COLO668 (cell line): ENCODE data around the gene ZBTB7C.

Experiments
- DNase-seq: peaks from one replicate; lab custom pipeline; 2025; ENCODE audit not compliant: unreplicated experiment; lab: John Stamatoyannopoulos, UW

ZBTB7C gene

DNA sequence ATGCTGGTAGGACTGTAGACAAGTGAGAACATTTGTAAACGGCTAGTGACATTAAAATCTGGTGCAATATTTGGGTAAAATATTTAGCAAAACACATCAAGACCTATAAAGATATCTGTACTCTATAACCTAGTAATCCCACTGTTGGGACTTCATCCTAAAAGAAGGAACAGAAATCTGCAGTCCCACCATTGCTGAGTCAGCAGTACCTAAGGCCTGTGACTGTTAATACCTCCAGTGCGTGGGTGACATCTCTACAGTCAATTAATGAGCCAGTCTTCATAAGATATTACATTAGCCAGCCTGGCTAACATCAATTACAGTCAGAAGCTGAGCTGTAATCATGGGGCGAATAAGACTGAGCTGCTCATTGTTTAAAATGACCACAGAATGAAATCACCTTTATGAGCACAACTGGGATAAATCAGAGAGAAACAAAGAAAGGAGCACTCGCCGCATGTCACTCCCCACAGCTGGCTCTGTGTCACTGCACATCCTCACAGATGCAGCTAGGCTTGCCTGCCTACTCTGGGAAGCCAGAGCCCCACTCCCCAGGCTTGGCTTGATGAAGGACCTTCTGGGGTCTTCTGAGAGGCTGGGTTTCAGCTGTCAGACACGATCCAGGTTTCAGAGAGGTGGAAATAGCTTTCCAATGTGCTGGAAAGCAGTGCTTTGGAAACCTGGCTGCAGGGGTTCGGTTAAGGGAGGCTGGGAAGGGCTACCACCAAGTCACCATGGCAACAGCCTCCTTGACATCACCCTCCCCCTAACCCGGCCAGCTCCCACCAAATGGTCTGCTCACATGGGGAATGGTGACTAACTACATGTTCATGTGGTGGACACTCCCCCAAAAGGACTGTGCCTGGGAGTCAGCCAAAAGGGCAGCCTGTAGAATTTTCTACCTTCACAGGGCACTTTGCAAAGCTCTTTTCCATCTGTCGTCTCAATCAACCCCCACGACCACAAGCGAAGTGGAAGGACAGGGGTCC lies 145.0 kb downstream of the ZBTB7C start:
- DNase-seq = no peak

DNA sequence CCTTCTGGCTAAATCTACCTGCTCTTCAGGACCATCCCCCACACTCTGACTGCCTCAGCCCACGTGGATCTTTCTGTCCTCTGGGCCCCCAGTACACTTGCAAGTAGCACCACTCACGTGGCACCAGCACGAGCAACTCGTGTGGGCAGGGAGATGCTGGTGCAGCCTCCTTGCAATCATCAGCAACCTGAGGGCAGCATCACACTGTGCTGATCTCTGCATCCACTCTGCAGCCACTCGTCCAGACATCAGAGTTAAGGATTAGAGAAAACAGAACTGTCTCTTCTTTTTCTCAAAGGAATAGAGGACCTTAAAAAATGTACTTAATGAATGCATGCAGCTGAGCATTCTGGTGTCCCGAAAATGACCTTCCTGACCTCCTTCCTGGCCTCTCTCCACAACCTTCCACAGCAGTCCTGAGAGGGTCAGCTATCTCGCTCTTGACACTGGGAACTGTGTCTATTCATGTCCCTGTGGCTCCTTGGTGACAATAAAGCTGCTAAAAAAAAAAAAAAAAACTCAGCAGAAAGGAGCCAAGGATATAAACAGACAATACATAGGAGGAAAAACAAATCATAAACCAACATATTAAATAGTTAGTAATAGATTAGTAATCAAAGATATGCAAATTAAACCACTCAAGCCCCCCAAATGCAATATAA lies 145.9 kb downstream of the ZBTB7C start:
- DNase-seq = no peak

DNA sequence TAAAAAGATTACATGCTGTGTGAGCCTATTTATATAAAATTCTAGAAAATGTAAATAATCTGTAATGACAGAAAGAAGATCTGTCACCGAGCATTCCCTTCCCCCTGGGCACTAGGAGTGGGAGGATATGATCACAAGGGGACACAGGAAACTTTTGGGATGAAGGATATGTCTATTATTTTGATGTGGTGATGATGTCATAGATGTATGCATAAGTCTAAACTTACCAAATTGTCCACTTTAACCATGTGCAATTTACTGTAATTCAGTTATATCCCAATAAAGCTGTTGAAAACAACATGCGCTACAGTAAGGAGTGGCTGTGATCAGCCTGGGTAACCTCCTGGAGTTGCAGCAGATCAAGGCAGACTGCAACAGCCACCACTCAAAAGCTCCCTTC lies 148.9 kb downstream of the ZBTB7C start:
- DNase-seq = no peak

DNA sequence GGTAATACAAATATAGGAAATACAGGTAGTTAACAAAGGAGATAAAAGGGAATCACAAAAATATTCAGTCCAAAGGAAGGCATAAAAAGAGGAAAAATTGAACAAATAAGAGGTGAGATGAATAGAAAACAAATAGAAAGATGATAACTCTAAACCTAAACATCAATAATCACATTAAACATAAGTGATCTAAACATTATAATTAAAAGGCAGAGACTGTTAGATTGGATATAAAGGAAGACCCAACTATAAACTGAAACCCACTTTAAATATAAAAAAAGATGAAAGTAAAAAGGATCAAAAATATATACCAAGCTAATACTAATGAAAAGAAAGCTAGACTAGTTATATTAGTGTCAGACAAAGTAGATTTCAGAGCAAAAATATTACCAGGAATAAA lies 152.3 kb downstream of the ZBTB7C start:
- DNase-seq = no peak

DNA sequence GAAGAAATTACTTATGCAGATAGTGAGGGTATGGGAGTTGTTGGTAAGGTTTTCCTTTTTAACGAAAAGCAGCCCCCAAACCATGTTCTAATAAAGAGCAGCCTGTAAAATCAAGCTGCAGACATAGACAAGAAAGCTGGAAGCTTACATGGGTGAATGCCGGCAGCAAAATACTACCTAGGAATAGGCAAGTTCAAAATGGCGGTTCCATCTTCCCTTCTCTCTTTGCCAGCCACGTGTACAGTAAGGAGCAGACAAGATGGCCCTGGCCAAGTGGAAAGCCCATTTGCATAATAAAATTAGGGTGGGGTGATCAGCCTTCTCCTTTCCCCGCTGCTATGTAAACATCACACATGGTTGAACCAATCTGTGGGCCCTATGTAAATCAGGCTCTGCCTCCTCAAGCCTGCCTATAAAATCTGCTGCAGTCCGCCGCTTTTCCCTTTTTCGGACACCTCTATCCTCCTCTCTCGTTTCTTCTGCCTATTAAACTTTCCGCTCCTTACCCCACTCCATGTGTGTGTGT lies 155.0 kb downstream of the ZBTB7C start:
- no peak for DNase-seq

DNA sequence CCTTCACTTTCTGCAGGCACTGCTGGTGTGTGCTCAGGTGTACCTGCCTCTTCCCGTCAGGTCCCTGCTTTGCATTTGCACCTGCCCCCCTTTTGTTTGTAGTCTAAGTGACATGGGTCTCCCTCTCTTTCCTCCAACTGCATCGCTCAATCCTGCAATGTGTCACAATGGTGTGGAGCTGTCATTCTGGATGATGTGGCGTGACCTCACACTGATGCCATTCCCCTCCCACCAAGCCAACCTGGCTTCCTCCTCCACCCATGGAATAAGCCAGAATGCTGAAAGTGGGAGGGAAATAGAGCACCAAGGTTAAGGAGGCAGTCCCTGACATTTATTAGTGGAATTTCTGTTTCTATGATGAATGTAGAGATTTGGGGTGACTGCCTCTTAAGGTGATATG lies 156.7 kb downstream of the ZBTB7C start:
- peak; percentile 37 for DNase-seq

DNA sequence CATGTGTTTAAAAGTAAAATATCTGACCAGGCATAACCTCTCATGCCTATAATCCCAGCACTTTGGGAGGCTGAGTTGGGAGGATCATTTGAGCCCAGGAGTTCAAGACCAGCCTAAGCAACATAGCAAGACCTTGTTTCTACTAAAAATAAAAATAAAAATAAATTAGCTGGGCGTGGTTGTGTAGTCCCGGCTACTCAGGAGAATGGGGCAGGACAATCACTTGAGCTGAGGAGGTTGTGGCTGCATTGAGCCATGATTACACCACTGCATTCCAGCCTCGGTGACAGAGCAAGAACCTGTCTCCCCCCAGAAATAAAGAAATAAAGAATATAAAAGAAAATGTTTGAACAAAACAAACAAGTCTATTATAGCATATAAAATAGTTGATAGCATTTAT lies 158.3 kb downstream of the ZBTB7C start:
- DNase-seq = no peak

DNA sequence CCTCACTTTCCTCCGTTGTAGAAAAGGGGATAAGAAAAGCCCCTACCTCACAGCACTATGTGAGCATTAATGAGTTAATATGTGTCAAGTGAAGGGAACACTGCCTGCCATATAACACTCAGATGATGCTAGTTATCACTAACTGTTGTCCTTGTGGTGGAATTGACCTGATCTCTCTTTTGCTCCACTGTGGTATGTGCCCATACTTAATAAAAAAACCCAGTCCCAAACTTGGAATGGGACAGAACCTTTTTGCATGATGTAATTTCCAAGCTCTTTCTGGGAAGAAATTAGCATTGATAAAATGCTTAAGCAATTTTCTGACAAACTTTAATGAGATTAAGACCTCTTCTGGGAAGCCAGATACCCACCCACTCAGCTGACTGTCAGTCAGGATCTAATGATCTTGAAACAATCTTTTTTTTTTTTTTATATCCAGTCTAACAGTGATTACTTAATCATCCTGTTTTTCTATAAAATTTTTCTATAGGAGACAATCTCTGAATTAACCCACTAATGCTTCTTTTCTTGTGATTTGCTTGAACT lies 158.7 kb downstream of the ZBTB7C start:
- DNase-seq = no peak

DNA sequence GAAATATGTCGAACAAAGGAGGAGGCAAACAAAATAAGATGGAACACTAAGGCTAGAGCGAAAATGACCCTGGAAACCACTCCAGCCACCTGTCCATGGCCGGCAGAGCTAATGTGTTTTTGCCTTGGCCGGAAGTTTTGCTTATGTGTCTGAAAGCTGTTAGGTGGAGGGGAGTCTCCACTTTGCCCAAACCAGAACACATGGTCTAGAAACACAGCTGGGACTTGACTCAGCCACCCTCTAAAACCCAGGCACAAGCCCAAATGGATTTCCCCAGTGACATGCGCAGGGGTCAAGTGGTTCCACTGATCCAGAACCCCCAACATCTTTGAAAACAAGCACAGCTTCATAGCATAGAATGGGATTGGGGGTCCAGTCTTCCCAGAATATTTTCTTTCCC lies 159.3 kb downstream of the ZBTB7C start:
- no peak for DNase-seq

DNA sequence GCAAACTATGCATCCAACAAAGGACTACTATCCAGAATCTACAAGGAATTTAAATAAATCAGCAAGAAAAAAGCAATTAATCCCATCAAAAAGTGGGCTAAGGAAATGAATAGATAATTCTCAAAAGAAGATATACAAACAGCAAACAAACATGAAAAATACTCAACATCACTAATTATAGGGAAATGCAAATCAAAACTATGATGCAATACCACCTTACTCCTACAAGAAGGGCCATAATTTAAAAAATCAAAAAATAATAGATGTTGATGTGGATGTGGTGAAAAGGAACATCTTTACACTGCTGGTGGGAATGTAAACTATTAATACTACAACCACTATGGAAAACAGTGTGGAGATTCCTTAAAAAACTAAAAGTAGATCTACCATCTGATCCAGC lies 164.7 kb downstream of the ZBTB7C start:
- DNase-seq = no peak

DNA sequence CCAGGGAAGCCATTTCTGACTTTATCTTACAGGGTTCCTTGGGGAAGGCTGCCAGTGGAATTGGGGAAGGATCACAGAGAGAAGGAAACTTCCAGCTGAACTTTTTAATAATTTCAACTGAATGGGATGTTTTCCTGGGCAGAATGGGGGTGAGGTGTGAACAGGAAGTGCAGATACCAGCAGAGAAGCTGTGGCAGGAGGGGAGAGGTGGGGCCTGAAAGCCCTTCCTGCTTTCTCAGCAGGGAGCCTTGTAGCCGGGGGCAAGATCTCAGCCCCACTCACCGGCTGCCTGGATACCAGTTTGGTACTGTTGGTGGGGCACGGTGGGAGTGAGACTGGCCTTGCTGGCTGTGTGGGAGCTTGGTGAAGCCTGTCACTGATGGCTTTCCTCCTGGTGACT lies 170.5 kb downstream of the ZBTB7C start:
- no peak for DNase-seq

DNA sequence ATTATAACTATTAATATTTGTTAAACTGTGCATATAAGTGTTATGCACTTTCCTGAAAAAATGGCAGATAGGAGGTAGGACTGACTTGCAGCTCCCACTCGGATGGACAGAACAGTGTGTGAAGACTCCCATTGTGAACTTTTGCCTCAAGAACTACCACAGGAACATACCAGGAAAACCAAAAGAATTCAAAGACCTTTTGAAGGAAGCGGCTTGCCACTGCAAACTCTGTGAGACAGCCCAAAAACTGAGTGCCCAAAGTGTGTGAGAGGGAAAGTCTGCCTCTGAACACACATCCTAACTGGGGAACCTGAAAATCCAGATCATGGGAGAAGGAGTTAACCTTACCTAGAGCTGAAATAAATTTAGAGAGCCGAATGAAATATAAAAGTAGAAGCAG lies 171.0 kb downstream of the ZBTB7C start:
- no peak for DNase-seq

DNA sequence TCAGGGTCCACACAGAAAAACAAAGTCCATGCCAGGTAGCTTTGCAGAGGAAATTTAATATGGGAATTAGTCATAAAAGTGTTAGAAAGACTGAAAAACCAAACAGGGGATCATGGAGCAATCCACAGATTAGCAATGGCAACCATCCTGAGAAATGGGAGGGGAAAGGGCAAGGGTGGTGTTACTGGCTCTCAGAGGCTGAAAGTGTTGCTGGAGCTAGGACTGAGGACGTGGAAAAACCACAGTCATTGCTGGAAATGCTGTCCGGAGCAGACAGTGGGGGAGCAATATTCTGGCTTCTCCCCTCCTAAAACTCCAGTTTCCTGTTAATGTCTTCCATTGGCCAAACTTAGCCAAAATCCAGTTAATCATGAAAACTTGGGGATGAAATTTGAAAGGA lies 172.4 kb downstream of the ZBTB7C start:
- DNase-seq = no peak

DNA sequence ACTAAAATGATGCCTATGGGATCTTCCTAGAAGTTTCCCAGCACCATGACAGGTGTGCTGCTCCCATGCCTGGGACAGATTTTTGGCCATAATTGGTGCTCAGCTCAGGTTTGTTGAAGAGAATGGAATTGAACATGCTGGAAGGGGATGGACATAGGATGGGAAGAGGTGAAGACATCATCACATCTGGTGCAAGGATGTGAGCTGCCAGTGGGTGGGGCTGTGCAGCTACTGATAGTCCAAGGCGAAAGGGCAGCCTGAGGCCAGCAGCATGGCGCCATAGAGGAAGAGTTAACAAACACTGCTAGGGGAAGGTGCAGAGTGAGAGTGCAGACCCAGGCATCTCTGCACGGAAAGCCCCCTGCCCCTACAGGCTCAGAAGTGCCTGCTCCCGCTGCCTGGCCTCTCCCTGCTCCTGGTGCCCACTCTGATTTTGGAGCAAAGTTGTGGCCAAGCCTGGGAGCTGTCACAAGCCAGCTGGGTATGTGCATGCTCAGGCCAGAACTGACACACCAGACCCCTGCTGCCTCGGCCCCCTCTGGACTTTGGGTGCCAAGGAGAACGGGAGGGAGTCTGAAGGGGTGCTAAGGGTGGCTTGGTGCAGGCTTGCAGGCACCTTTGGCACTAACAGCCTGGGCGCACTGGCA lies 178.6 kb downstream of the ZBTB7C start:
- peak; percentile 84 for DNase-seq

DNA sequence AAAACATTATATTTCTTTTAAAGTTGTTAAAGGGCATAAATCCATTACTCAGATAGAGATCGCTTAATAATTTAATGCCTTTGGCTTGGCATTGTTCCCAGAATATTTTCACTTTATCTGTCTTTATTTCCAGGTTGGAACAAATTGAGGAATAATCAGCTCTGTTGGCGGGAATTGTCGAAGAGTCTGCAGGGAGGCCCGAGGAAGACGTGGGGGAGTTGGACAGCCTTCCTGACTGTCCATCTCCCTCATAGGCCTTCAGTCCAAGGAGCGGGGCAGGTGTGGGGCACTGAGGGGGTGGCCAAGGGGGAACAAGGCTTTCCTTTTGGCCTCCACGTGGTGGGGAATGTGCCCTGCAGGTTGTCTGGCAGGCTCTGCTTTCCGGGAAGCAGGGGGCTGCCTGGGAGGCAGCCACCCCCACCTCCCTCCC lies 179.6 kb downstream of the ZBTB7C start:
- DNase-seq = no peak

DNA sequence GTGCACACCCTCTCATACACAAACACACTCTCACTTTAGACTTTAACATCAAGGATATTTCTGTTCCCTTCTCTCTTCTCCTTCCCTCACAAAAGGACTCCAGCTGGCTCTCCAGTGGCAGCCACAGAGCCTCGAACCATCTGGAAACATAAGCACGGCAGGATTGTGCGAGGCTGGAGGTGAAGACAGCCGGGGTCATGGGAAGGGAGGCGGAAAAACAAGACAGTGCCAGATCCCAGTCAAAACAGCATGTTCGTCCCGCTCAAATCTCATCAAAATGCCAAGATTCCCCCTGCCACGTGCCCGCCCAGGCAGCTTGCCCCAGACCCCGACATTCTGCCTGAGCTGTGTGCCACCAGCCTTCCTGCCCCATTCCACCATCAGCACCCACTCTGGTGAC lies 180.3 kb downstream of the ZBTB7C start:
- DNase-seq = no peak

DNA sequence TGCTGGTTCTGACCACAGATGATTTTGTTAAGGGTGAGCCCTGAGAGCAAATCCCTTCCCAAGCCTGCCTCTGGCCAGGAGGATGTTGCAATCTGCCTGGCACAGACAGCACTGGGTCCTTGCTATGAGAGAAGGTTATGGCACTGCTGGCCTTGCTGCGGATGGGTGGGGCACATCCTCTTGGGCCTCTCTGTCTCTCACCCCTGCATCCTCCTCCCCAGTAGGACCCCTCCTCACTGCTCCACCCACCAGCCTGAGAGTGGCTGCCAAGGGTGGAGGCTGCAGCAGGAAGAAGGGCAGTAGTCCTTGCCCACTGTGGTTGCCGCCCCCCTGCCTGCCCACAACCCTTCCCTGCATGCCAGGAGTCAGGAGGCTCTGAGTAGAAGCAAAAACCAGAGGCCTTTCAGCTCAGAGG lies 180.9 kb downstream of the ZBTB7C start:
- DNase-seq = no peak

DNA sequence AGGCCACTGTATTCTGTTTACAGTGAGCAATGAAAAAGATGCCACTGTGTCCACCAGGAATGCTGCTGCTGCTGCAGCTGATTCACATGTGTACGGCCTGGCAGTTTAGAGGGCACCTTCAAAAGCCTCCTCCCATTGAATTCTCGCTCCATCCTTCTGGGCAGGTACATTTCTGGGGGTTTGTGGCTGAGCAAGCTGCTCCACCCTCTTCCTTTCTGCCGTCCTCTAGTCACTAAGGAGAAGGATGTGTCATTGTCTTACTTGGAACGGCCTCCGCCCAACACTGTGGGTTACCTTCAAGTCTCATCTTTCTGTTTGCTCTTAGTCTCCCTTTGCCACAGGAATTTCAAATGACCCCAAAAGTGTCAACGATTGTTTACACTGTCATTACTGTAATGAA lies 182.0 kb downstream of the ZBTB7C start:
- peak; percentile 51 for DNase-seq

DNA sequence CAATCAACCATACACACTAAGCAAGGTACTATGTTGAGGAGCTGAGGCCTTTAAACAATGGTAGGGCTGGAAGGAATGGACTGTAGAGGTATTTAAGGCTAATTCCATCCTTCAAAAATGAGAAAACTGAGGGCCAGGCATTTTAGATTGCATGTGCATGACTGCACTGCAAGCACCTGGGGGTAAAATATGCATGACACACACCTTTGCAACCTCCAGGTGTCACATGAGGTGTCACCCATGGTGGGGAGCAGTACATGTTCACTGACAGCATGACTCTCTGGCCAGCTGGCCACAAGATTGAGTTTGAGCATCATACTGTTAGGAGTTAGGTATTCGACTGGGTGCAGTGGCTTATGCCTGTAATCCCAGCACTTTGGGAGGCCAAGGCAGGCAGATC lies 182.8 kb downstream of the ZBTB7C start:
- DNase-seq = no peak

DNA sequence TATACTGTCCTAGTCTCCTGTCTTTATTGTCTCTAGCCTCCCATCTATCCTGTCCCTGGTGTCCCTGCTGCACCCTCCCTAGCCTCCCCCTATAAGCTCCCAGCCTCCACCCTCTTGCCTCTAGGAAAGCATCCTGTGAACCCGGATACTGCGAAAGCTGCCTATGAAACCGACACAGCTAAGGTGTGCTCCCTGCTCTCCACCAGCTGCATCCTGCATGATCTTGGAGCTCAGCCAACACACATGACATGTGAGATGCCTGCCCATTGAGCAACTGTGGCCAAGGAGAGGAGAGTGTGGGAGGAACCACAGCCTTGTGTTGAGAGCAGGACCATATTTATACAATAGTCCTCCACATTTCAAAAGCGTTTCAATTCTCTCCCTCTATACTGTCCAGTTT lies 187.1 kb downstream of the ZBTB7C start:
- peak; percentile 97 for DNase-seq

DNA sequence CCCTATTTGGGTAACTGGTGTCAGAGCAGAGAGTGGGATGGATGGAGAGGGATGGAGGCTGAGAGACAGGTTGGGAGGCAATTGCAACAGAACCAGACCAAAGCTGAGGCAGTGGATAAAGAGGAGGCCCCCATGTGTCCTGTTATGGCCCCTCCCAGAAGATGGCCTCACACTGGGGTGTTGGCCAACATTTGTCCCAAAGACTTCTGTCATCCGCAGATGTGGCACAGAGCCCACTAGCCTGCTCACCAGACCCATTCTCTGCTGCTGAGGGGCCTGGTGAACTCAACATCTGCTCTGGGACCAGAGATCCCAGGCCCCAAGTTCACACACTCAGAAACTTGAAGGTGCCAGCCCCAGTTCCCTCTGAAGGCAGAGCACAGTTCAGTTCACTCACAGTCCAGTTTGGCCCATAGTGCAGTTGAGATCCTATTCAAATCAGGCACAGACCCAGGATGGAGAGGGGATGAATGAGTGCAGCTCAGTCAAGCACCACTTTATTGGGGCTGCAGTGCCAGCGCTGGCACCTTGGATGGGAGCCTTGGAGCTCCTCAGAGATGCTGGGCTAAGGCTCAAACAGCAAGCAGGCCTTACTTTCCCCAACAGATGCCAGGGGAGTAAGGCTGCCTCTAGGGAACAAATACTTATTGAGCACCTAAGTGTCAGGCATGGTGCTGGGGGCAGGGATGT lies 189.2 kb downstream of the ZBTB7C start:
- DNase-seq = no peak
